ENCODE data around the gene SURF2.

The SURF2 gene

GRCh38 chr9:133351908-133352634 lies 4.3 kb upstream of the SURF2 start:
- TF ChIP-seq, protein P1, sequence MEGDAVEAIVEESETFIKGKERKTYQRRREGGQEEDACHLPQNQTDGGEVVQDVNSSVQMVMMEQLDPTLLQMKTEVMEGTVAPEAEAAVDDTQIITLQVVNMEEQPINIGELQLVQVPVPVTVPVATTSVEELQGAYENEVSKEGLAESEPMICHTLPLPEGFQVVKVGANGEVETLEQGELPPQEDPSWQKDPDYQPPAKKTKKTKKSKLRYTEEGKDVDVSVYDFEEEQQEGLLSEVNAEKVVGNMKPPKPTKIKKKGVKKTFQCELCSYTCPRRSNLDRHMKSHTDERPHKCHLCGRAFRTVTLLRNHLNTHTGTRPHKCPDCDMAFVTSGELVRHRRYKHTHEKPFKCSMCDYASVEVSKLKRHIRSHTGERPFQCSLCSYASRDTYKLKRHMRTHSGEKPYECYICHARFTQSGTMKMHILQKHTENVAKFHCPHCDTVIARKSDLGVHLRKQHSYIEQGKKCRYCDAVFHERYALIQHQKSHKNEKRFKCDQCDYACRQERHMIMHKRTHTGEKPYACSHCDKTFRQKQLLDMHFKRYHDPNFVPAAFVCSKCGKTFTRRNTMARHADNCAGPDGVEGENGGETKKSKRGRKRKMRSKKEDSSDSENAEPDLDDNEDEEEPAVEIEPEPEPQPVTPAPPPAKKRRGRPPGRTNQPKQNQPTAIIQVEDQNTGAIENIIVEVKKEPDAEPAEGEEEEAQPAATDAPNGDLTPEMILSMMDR (conservative IDR thresholded peaks at IDR 0.05) = peak; percentile 74
- peak overlapping the region; percentile 98; the same call in 1 of the 2 replicates for H3K27ac ChIP-seq

DNA sequence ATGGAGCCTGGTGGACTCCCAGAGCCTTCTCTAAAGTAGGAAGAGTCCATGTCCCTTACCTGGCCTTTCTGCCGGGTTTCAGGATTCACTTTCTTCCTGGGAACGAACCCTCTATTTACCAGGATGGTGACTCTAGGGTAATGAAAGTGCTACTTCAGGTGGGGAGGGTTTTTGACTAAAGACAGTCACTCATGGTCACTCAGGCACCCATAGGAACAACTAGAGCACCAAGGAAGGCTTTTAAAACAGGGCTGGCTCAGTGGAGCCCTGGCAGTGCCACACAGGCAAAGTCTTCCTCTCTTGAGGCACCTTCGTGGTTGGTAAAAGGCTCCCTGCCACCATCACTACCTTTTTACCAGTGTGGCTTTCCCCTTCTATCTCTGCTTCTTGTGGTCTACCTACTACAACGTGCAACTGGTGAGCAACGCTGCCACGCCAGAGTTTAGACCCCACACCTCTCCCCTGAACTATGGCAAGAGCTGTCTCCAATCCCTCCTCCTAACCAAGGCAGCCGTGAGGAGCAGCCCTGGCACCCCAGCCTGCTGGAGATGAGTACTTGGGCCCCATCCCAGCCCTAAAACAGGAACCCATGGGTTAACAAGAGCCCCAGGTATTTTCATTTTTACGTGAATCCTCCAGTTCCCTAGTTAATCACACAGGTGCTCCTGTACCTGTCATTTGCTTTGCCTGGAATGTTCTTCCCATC lies 3.6 kb upstream of the SURF2 start:
- H3K27ac ChIP-seq = peak overlapping the region; percentile 13; the same call in 1 of the 2 replicates
- TF ChIP-seq, protein P1 (conservative IDR thresholded peaks at IDR 0.05) = no peak

DNA sequence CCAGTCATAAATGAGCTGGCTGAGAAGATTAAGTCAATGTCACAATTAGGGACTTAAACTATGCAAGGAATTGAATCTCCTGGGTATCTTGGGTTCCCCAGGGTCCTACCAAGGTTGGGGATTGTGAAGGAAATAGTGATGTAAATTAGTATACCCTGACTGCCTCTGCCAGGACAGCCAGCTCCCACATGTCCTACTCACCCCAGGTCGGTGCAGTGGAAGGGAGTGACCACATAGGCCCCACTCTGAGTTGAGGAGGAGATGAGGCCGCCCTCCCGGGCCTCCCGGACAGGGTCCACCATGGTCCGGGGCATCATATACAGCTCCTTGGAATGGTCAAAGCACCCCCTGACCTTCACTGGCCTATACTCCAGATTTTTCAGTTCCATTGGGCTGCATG lies 2.8 kb upstream of the SURF2 start:
- H3K27ac ChIP-seq = peak overlapping the region; percentile 13; the same call in 1 of the 2 replicates
- TF ChIP-seq, protein P1 (conservative IDR thresholded peaks at IDR 0.05) = no peak

DNA sequence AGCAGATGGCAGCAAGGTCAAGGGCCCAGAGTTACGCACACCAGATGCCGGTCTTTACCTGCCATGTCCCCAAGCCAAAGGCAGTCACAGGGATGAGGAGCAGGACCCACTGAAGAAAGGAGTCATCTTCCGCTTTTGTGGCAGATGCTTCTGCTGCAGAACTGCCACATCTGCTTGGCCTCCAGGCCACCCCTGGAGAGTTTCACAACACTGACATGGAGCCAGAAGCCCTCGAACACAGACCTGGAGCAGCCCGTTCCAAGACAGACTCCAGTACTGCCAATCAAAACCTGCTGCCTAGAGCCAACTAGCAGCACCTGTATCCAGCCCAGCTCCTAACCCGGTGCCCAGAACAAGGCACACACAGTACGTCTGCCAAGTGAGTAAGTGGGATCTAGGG lies 1.6 kb upstream of the SURF2 start:
- H3K27ac ChIP-seq = peak overlapping the region; percentile 13; the same call in 1 of the 2 replicates
- TF ChIP-seq, protein P1 (conservative IDR thresholded peaks at IDR 0.05) = no peak

DNA sequence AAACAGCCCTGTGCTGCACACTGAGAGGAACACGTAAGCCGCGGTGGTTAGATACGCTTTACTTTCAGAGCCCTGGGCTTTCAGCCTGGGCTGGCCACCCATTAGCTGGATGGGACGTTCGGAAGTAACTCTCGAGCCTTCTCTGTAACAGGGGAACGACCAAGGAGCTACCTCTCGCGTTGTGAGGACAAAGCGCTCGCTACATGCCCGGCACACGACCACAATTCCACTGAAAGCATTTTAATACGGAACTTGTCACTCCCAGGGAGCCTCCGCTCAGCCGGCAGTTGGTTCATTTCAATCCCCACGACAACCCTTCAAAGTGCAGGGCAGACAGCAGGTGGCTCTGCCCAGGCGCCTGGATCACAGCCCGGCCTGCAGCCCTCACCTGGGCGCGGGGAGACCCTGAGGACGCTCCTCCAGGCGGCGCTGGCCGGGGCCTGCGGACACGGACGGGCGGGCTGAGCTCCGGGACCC lies 431 bp upstream of the SURF2 start:
- TF ChIP-seq, protein P1 (conservative IDR thresholded peaks at IDR 0.05) = no peak

DNA sequence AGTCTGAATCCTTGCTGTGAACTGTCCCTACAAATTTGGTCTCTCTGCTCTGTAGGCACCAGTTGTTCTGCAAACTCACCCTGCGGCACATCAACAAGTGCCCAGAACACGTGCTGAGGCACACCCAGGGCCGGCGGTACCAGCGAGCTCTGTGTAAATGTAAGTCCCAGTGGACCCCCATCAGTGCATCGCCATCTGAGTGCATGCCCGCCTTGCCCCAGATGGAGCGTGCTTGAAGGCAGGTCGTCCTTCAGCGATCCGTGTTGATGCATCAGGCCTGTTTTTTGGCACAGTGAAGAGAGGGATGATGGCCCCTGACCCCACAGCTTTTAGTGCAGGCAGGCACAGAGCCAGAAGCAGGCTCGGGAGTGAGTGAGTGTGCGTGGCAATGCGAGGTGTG lies 1.3 kb downstream of the SURF2 start:
- H3K27ac ChIP-seq = peak overlapping the region; percentile 98
- TF ChIP-seq, protein P1 (conservative IDR thresholded peaks at IDR 0.05) = no peak

More for the DNA sequence above, 431 bp upstream of the SURF2 start:
- peak overlapping the region; percentile 98 for H3K27ac ChIP-seq

GRCh38 chr9:133359399-133360175 lies 3.2 kb downstream of the SURF2 start:
- TF ChIP-seq, protein P1 (conservative IDR thresholded peaks at IDR 0.05) = peak; percentile 73
- peak overlapping the region; percentile 98 for H3K27ac ChIP-seq

Data from VCaP (cell line).